HG02759 (cell line): Measurements from ENCODE around the gene OR2V1.
"Not testable (repeated sequence)": the region's sequence is repeated elsewhere in the genome, so short reads cannot be mapped to it uniquely, and the experiment has no call there.

ENCODE experiments used
- ATAC-seq: cut with Tn5 transposase; IDR thresholded peaks from one replicate; pipeline ENCODE4 v1.9.1; 2021; ENCODE audit warnings: mild to moderate bottlenecking, moderate library complexity; ENCODE audit not compliant: unreplicated experiment

OR2V1 gene, protein sequence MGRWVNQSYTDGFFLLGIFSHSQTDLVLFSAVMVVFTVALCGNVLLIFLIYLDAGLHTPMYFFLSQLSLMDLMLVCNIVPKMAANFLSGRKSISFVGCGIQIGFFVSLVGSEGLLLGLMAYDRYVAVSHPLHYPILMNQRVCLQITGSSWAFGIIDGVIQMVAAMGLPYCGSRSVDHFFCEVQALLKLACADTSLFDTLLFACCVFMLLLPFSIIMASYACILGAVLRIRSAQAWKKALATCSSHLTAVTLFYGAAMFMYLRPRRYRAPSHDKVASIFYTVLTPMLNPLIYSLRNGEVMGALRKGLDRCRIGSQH

DNA sequence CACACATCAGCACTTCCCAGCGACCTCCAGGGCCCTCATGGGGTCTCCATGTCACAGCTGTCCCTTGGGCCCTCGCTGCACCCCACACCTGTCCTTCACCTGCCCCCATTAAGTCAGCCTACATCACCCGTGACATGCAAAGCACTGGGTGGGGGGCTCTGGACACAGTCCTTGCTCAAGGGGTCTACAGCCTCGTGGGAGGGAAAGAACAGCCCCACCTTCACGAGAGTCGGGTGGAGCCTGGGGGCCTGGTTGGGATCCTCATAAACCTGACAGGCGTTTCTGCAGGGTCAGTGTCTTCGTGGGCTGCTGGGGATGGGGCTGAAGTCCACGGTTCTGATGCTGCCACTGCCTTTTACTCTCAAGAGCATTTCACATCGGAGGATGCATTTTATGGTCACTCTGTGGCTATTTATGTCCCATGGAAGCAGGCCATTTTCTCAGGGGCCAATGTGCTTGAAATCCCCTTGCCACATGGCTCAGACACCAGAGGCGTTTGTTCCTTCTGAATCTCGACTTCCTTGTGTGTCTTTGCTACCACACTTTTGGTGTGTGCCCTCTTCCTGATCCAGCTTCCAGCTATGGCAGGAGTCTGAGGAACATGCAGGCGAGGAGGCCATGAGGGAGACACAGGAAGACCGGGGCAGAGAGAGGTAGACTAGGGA is at the start of gene OR2V1:
TSS of gene OR2V1 (minus strand) at position 338 of the 665 bp plus-strand sequence. CDS start 5,865 bp downstream, outside the sequence.
- ATAC-seq, result no peak

DNA sequence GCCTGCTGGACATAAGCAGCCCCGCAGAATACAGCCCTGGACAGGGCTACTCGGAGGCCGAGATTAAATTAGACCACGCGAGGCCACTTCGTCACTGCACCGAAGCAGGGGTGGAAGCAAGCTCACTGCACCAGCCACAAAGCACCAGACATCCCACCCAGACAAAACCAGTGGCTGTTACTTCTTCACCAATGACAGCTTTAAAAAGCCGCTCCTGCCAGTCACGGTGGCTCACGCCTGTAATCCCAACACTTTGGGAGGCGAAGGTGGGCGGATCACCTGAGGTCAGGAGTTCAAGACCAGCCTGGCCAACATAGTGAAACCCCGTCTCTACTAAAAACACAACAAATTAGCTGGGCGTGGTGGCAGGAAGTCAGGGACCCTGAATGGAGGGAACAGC is 46.6 kb upstream of the OR2V1 start:
- ATAC-seq, result not testable (repeated sequence)

DNA sequence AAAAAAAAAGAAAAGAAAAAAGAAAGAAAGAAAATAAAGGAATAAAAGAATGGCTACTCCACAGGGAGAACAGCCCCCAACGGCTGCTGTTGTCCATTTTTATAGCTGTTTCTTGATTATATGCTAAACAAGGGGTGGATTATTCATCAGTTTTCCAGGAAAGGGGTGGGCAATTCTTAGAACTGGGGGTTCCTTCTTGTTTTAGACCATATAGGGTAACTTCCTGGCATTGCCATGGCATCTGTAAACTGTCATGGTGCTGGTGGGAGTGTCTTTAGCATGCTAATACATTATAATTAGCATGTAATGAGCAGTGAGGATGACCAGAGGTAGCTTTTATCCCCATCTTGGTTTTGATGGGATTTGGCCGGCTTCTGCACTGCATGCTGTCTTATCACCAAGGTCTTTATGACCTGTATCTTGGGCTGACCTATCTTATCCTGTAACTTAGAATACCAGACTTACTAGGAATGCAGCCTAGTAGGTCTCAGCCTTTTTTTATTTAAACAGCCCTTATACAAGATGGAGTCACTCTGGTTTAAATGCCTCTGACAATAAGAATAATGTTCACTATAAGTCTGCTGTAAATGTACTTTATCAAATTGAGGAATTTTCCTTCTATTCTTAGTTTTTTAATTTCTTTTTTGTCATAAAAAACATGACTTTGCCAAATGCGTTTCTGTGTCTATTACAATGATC is 45.4 kb upstream of the OR2V1 start:
- ATAC-seq, result no peak

DNA sequence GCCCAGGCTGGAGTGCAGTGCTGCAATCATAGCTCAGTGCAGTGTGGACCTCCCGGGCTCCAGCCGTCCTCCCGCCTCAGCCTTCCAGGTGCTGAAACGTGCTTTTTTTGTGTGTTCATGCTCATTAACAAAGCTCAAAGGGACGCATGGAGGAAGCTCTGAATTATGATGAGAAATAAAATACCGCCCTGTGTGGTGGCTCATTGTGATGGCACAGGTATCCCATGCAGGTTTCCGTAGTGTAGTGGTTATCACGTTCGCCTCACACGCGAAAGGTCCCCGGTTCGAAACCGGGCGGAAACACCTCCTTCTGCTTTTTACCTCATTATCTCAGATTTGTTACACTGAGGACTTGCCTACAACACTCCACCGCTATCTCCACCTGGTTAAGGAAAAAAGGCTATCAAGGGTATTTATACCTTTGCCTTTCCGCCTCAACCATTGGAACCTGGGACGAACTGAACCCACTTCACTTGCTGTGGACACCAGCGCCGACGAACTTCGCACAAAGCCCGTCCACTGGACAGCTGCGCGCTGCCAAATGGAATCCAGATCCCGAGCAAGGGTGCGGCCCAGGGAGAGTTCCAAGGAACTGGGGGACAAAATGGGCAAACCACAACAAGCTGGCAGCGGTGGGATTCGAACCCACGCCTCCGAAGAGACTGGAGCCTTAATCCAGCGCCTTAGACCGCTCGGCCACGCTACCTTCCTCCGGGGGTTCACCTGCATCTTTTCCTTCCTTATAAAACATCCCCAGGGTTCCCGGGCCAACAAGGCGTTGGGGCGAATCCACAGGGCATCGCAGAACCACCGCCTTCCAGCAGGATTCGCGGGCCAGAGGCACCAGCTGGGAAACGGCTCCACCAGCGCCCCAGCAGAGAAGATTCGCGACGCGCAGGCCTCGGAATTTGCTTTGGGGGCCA is 42.7 kb upstream of the OR2V1 start:
- peak; percentile 44 for ATAC-seq

DNA sequence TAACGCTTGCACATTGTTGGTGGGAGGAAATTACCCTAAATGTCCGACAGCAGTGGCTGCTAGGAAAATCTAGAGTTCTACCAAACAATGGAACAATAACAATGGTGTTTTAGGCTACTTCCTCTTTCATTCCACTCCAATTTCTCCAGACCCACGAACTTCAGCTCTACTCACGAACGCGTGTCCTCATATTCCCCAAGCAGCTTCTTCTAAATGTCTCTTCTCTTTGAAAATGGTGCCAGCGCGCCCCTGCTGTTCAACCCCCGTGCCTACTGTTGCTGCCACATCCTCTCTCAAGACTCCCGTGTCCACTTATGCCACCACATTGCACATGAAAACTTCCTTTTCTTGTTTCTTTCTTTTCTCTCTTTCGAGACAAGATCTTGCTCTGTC is 42.1 kb upstream of the OR2V1 start:
- peak; percentile 29 for ATAC-seq

DNA sequence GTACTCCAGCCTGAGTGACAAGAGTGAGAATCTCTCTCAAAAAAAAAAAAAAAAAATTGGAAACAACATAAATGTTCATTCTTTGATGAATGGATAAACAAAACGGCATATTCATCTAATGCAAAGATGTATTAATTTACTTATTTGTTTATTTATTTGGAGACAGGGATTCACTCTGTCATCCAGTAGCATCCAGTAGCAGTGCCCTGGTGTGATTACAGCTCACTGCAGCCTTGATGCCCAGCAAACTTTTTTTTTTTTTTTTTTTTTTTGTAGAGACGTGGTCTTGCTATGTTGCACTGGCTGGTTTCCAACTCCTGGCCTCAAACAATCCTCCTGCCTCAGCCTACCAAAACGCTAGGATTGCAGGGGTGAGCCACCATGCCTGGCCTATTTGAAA is 40.8 kb upstream of the OR2V1 start:
- no peak for ATAC-seq

DNA sequence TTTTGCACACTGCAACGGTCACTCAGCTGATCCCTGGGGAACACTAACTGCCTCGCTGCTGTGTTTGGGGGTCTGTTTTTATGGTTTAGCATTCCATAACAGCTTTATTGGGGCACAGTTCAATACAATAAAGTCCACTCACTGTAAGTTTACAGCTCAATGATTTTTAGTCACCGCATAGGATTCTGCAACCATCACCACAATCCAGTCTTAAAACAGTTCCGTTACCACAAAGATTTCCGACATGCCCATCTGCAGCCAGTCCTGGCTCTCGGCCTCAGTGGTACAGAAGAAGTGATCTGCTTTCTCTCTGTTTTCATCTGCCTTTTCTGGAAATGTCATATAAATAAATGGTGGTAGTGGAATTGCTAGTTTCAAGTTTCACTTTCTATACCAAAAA is 40.0 kb upstream of the OR2V1 start:
- ATAC-seq, result no peak

DNA sequence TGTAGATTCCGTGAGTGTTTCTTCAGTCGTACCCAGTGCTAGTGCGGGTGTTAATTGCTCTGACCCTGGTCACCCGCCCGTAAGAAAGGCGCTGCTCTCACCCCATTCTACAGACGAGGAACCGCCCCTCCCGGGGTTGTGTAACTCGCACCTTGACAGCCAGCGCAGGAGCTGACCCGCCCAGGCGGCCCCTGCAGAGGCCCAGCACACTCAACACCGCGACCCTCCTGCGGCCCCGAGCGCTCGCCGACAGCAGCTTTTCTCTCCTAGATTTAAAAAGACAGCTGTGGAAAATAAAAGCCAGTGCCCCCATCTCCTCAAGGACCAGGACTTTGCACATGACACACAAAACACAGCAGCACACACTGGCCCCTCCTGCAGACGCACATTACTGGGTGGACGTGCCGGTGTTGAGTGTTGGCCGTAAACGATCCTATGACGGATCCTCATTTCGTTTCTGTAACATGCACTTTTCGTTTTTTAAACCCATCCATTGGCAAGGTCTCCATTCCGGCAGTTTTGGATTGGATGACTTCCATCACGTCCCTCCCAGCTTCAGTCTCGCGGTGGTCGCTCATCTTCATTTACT is 39.4 kb upstream of the OR2V1 start:
- ATAC-seq, result peak; percentile 8

DNA sequence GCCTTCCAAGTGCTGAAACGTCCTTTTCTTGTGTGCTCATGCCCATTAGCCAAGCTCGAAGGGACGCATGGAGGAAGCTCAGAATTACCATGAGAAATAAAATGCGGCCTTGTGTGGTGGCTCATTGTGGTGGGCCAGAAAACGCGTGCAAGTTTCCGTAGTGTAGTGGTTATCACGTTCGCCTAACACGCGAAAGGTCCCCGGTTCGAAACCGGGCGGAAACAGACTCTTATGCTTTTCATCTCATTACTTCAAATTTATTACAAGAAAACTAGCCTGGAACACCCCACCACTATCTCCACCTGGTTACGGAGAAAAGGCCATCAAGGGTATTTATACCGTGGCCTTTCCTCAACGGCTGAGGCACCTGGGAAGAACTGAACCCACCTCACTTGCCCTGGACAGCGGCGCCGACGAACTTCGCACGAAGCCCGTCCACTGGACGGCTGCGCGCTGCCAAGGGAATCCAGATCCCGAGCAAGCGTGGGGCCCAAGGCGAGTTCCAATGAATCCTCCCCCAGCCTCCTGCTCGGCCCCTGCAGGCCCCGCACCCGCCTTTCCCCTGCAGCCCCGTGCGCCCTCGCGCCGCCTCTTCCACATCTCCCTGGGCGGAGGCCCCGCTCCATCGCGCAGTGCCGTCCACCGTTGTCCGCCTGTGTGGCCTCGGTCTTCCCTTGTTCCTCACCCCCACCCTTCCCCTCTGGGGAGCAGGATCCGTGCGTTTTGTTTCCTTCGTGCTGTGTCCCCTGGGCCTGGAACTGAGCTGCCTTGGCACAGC is 38.7 kb upstream of the OR2V1 start:
- peak; percentile 56 for ATAC-seq

DNA sequence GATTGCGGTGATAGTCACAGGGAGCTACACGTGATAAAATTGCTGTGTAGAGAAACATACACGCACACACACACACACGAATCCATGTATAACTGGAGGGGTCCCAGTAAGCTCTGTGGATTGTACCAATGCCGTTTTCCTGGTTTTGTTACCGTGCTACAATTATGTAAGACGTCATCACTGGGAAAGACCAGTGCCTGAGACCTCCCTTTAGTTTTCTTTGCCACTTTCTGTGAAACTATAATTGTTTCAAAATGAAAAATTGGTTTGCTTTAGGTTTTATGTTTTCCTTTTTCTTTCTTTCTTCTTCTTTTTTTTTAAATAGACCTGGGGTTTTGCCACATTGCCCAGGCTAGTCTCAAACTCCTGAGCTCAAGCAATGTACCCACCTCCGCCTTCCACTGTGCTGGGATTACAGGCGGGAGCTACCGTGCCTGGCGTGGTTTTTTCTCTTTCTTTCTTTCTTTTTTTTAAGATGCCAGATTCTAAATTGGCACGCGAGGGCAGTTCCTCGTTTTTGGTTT is 37.7 kb upstream of the OR2V1 start:
- ATAC-seq, result no peak

DNA sequence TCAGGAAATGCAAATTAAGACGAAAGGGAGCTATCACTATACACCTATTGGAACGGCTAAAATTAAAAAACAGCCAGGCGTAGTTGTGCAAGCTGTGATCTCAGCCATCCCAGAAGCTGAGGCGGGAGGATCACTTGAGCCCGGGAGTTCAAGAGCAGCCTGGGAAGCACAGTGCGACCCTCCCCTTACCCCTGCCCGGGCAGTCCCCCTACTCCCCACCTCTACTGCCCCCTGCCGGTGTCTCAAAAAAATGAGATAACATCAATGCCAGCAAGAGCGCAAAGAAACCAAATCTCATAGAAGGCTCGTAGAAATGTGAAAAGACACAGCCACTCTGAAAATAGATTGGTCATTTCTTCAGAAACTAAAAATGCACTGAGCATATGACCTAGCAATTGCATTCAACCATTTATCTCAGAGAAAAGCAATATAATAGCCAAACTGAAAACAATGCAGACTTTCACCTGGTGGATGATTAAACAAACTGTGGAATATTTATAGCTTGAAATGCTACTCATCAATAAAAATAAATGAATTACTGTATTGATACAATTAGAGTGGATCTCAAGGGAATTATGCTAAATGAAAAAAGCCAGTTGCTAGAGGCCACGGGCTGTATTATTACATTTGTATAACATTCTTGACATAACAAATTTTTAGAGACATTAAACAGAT is 37.0 kb upstream of the OR2V1 start:
- no peak for ATAC-seq

DNA sequence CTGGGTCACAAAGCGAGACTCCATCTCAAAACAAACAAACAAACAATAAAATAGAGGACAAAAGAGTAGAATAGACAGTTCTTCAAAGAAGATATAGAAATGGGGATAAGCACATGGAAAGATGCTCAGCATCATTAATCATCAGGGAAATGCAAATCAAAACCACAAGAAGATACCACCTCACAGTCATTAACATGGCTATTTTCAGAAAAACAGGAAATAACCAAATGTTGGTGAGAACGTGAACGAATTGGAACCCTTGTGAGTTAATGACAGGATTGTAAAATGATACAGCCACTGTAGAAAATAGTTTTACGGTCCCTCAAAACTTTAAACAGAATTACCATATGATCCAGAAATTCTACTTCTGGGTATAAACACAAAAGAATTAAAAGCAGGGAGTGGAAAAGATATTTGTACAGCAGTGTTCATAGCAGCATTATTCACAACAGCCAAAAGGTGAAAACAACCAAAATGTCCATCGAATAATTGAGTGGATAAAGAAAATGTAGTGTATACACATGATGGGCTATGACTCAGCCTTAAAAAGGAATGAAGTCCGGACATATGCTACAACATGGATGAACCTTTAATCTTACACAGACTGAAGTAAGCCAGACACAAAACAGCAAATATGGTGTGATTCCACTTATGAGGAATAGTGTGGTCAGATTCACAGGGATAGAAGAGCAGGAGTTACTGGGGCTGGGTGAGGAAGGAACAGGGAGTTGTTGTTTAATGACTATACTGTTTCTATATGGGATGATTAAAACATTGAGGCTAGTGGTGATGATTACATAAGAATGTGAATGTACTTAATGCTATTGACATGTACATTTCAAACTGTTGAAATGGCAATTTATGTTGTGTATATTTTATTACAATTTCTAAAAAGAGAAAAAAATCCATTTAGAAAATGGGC is 36.1 kb upstream of the OR2V1 start:
- no peak for ATAC-seq

DNA sequence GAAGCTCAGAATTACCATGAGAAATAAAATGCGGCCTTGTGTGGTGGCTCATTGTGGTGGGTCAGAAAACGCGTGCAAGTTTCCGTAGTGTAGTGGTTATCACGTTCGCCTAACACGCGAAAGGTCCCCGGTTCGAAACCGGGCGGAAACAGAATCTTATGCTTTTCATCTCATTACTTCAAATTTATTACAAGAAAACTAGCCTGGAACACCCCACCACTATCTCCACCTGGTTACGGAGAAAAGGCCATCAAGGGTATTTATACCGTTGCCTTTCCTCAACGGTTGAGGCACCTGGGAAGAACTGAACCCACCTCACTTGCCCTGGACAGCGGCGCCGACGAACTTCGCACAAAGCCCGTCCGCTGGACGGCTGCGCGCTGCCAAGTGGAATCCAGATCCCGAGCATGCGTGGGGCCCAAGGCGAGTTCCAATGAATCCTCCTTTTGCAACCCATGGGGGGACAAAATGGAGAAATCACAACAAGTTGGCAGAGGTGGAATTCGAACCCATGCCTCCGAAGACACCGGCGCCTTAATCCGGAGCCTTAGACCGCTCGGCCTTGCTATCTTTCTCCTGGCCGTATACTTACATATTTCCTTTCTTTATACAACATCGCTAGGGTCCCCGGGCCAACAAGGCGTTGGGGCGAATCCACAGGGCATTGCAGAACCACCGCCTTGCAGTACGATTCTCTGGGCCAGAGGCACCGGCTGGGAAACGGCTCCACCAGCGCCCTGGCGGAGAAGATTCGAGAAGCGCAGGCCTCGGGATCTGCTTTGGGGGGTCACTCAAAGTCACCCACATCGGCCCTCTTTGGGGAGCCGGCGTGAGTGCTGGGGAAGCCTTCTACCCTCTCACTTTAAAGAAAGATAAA is 33.3 kb upstream of the OR2V1 start:
- ATAC-seq, result no peak

DNA sequence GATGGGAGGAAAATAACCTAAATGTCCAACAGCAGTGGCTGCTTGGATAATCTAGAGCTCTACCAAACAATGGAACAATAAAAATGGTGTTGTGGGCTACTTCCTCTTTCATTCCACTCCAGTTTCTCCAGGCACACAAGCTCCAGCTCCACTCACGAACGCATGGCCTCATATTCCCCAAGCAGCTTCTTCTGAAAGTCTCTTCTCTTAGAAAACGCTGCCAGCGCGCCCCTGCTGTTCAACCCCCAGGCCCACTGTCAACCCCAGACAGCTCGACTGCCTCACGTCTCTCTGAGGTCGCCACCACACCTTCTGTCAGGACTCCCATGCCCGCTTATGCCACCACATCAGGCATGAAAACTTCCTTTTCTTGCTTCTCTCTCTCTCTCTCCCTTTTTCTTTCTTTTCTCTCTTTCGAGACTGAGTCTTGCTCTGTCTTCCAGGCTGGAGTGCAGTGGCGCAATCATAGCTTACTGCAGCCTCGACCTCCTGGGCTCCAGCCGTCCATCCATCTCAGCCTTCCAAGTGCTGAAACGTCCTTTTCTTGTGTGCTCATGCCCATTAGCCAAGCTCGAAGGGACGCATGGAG is 32.6 kb upstream of the OR2V1 start:
- no peak for ATAC-seq

DNA sequence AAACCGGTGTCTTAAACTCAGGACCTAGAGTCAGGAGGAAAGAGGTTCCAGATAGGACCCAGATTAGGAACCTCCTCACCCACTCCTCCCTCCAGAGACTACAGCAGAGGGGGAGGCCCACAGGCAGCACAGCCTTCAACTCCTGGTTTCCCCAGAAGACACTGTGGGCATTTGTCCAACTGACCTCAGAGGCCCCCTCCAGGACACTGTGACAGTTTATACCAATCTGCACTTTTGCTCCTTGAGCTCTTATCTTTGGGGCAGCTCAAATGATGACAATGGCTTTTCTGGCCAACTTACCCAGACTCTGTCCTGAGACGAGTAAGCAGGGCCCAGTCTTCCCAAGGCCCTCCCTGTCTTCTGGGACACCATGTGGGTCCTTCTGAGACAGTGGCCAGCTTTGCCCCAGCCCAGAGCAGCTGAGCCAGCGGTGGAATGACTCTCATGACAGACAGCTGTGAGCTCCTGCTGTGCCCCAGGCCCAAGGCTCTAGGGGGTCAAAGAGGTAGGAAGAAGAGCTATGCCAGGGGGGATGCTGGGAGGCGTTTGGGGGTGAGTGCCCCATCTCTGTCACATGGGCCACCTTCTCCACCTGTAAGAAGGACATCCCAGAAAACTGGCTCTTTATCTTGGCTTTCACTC is 30.7 kb upstream of the OR2V1 start:
- ATAC-seq, result no peak
